ENCODE measurements around the gene ZKSCAN2. TPM values are rescaled to one million over a fixed set of nuclear protein-coding genes. Genes with fewer than 3 reads are reported as not detected.

ZKSCAN2 gene
- total RNA-seq: 2.8 and 3.5 TPM in 2 replicates

DNA sequence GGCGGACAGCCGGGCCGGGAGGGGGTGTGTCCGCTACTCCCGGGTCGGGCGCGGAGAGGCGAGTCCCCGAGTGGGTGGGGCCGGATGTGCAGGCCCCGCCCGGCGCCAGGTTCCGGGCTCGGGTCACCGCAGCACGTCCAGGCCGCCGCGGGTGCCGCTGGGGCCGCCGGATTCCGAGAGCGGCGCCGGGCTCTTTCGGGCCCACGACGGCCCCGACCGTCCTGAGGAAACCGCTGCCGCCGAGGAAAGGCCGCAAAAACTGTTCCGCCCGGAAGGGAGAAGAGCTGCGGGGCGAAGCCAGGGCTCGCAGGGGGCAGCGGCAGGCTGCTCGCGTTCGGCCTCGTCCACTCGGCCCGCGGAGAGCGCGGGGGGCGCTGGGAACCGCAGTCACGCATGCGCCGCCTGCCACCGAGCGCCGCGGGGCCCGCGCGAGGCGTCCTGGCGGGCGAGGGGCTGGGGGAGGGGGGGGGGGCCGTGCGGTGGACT, at the start of gene ZKSCAN2:
Gene ZKSCAN2 (minus strand): TSS at position 376 of the 486 bp plus-strand sequence. CDS start 718 bp downstream, outside the sequence.
- peak; percentile 56 to 88 for DNase-seq (ENCODE audit: low read depth in 2 of 2)

DNA sequence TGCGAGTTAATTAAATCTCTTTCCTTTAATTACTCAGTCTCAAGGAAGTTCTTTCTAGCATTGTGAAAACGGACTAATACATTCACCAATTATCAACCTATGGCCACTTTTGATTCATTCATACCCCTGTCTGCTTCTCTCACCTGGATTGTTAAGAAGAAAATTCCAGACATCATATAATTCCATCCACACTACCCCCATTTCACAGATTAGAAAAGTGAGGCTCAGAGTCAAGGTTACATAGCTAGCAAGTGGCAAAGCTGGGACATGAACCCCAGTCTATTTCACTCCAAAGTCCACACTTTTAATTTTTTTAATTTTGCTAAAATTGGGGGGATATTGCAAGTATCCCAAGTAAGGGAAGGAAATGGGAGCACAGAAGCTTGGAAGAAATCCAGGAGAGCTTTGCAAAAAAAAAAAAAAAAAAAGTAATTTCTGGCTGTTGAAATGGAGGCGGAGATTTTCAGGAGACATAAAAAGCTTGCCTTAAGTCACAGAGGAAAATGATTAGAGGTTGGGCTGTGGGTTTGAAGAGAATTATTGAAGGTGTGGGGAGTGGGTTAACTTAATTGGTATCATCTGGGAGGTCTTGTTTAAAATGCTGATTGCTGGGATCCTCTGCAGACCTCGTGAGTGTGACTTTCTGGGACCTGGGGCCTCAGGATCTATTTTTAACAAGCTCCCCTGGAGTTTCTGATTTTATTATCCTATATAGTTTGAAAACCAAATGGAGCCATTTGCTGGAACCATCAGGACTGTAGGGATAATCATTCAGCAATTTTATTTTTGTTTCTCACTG, 42.3 kb upstream of the ZKSCAN2 start:
- DNase-seq (ENCODE audit: low read depth in 2 of 2): no peak

GRCh38 chr16:25298165-25298872, 40.7 kb upstream of the ZKSCAN2 start:
- no peak for DNase-seq (ENCODE audit: low read depth in 2 of 2)

- no peak for DNase-seq (ENCODE audit: low read depth in 2 of 2)
Observed at GRCh38 chr16:25297151-25297787, 39.6 kb upstream of the ZKSCAN2 start.

GRCh38 chr16:25291580-25291979, 33.9 kb upstream of the ZKSCAN2 start:
- DNase-seq (ENCODE audit: low read depth in 2 of 2): no peak

GRCh38 chr16:25289466-25289865, 31.8 kb upstream of the ZKSCAN2 start:
- DNase-seq (ENCODE audit: low read depth in 2 of 2): no peak

DNA sequence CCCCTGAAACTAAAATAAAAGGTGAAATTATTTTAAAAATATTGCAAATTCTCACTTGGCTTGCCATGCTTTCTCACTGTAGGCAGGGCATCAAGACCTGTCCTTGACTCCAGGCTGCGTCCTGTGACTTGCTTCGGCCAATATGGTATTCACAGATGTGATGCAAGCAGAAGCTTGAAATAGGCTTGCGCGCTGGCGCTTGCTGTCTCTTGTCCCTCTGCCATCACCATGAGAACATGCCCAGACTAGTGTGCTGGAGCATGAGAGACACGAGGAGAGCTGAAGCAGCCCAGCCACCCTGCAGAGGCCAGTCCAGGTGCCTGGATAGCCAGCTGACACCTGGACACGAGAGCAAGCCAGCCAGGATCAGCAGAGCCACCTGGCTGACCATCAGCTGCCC, 21.8 kb upstream of the ZKSCAN2 start:
- no peak for DNase-seq (ENCODE audit: low read depth in 2 of 2)

GRCh38 chr16:25271421-25271820, 13.8 kb upstream of the ZKSCAN2 start:
- DNase-seq (ENCODE audit: low read depth in 2 of 2): no peak

DNA sequence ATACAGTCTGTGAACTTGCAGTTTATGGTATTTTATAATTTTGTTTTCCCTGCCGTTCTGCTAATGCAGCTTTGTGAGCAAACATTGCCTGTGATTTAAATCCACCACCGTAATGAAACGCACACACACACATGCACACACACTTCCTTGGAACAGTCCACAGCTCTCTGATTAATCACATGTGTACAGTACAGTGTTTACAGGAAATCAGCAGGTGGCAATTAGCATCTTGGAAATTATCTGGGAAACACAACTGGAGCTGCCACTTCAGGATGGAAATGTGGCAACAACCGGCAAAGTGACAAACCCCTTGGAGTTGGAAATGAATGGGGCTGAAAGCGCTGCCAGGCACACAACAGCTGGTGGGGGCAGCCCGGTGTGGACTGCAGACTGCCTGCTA, 12.9 kb upstream of the ZKSCAN2 start:
- DNase-seq (ENCODE audit: low read depth in 2 of 2): no peak

DNA sequence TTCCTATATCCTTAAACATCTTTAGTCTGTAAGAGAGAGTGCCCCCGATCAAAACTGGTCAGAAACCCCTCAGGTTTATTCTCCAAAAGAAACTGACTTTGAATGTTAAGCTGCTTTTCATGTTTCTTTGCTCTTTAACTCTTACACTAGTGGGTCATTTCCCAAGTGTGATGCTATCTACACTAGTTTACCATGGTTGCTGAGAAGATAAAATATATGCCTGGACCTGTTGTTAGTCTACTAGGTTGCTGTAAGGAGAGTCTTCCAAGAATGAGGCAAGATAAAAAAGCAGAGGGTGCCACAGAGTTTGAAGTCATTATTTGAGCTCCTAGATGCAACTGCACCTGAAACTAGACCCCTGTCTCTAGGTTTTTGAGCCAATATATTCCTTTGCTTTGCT, 12.2 kb upstream of the ZKSCAN2 start:
- DNase-seq (ENCODE audit: low read depth in 2 of 2): no peak

- no peak for DNase-seq (ENCODE audit: low read depth in 2 of 2)
Observed at GRCh38 chr16:25265968-25266367, 8.3 kb upstream of the ZKSCAN2 start.

DNA sequence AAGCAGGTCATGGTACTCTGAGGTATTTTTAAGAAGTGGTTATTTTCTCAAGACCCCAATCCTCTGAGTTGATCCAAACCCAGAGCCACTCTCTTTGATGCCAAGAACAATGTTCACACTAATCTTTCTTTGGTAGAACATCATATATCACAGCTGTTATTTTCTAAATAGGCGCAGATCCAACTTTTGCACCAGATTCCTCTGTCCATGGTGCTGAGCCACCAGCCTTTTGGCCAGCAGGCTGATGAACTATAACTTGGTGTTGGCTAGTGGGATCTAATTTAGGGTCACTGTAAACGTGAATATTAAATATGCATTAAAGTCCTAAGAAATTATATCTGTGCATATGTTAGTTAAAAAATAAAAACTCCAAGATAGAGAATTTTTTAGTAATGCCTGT, 7.0 kb upstream of the ZKSCAN2 start:
- DNase-seq (ENCODE audit: low read depth in 2 of 2): peak; percentile 5 to 25

- DNase-seq (ENCODE audit: low read depth in 2 of 2): no peak
Observed at GRCh38 chr16:25260416-25260815, 2.8 kb upstream of the ZKSCAN2 start.

GRCh38 chr16:25258861-25259179, 1.2 kb upstream of the ZKSCAN2 start:
- no peak for DNase-seq (ENCODE audit: low read depth in 2 of 2)

DNA sequence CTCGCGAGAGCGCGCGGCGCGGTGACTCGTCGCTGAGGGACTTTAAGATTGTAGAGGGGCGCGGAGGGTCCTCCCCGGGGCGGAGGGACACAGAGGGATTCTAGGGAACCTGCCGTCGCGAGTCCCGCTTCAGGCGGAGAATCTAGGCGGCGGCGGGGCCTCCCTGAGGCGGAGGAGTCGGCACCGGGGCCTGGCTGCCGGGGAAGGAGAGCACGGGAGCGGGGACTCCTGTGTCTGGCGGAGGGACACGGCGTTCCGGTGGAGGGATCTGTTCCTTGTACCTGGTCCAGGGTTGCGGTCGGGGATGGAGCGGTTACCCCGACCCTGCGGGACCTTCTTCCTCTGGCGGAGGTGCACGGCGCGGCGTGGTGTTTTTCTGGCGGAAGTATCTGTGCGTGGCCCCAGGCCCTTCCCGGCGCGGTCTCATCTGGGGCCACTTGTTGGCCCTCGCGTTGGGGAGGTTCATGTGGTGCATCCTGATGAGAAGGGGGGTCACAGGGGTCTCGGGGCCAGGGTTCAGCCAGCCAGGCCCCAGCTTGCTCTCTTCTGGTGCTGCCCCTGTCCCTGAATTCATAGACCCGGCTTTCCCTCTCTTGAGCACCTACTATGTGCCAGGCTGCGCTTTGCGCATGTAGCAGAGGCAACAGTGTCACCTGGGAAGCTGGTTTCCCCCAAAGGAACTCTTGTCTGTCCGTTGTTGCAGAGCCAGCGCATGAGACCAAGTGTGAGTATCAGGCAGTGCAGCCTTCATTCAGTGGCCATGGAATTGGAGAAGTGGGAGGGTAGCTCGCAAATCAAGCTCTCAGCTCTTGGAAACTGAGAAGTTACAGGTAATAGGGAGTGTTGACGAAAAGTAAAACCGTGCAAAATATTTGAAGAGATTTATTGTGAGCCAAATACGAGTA, 563 bp upstream of the ZKSCAN2 start:
- peak; percentile 66 to 81 for DNase-seq (ENCODE audit: low read depth in 2 of 2)

GRCh38 chr16:25256695-25257469, 763 bp downstream of the ZKSCAN2 start:
- peak in 1 of 2 donors; percentile 8 for DNase-seq (ENCODE audit: low read depth in 2 of 2)

DNA sequence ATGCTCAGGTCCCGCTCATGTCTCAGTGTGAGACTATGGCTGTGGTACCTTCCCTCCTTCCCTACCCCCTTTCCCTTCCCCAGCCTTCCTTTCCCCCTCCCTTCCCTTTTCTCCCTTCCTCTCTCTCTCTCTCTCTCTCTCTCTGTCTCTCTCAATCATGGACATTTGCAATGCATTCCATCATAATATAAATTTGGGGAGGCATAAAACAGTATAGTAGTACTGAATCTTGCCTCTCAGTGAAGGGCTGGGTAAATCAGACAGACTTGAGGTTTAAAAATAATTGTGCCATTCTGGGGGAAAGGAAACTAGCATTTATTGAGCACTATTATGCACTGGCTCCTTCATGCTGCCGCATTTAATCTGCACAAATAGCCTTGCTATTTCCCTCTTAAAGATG, 4.3 kb downstream of the ZKSCAN2 start:
- no peak for DNase-seq (ENCODE audit: low read depth in 2 of 2)

DNA sequence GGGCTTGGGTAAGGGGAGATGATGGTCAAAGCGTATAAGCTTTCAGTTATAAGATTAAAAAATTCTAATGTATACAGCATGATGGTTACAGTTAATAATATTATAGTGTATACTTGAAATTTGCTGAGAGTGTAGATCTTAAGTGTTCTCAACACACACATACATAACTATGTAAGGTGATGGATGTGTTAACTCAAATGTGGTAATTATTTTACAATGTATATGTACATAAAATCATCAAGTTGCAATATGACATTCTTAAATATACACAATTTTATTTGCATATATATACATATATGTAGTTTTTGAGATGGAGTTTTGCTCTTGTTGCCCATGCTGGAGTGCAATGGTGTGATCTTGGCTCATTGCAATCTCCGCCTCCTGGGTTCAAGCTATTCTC, 7.2 kb downstream of the ZKSCAN2 start:
- no peak for DNase-seq (ENCODE audit: low read depth in 2 of 2)

GRCh38 chr16:25235991-25236390, 21.7 kb downstream of the ZKSCAN2 start:
- DNase-seq (ENCODE audit: low read depth in 2 of 2): no peak

DNA sequence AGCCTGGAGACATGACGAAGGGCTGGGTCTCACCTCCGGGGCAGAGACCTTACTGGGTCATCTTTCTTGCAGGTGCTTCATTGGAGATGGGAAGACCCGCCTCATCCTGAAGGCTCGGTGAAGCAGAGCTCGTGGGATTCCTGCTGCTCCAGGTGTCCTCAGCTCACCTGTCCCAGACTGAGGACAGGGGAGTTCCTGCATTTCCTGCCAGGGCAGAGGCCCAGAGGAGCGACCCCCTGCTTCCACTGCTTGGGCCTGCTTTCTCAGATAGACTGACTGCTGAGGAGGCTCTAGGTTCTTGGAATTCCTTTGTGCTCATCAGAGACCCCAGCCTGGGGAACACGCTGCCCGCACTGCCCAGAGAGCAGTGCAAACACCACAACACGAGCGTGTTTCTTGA, 29.3 kb downstream of the ZKSCAN2 start:
- DNase-seq (ENCODE audit: low read depth in 2 of 2): no peak
